A673 (cell line): Measurements from ENCODE around the gene SRRM3. TPM values are rescaled to one million over a fixed set of nuclear protein-coding genes. Genes with fewer than 3 reads are reported as not detected.
"Not testable (repeated sequence)": the region's sequence is repeated elsewhere in the genome, so short reads cannot be mapped to it uniquely, and the experiment has no call there.

Experiments
- BruUV-seq: library from RNA; stranded (reverse); fragments of 400-500 nt; replicated peaks from 2 replicates; lab custom pipeline; 2021; lab: Mats Ljungman, UMichigan
- CTCF ChIA-PET: fragments of 300-600 bp; sonication (Branson Sonifier 250); formaldehyde crosslinking; loops from one replicate; lab custom pipeline; 2022; ENCODE audit warnings: antibody characterized with exemption; lab: Charles Lee
- POLR2A ChIA-PET: fragments of 300-600 bp; sonication (Branson Sonifier 250); formaldehyde crosslinking; loops from one replicate; lab custom pipeline; 2022; ENCODE audit warnings: antibody characterized with exemption; ENCODE audit not compliant: low non-redundant PET; lab: Charles Lee
- DNase-seq: peaks from one replicate; pipeline ENCODE4 v3.0.0-alpha.2; 2015; ENCODE audit warnings: low spot score
- H3K27ac ChIP-seq: fragments of 200-600 bp; sonication (generic); 2 replicates; pipeline ENCODE4 v1.5.1; 2016; ENCODE audit warnings: mixed run types, low read depth, mild to moderate bottlenecking, mixed read lengths, antibody characterized with exemption, low read length; ENCODE audit not compliant: poor library complexity, severe bottlenecking
- H3K27me3 ChIP-seq: fragments of 200-600 bp; sonication (generic); replicated peaks from 2 replicates; pipeline ENCODE4 v1.6.1; 2017; ENCODE audit warnings: mixed run types, low read depth, mild to moderate bottlenecking, mixed read lengths, antibody characterized with exemption, low read length; ENCODE audit not compliant: insufficient read depth, poor library complexity
- H3K36me3 ChIP-seq: fragments of 200-600 bp; sonication (generic); 2 replicates; pipeline ENCODE4 v1.6.1; 2016; ENCODE audit warnings: mixed run types, mild to moderate bottlenecking, mixed read lengths, antibody characterized with exemption, low read length; ENCODE audit not compliant: insufficient read depth, poor library complexity, severe bottlenecking
- H3K4me1 ChIP-seq: fragments of 200-600 bp; sonication (generic); 2 replicates; pipeline ENCODE4 v1.6.1; 2017; ENCODE audit warnings: mixed run types, mild to moderate bottlenecking, mixed read lengths, antibody characterized with exemption, low read length; ENCODE audit not compliant: insufficient read depth, poor library complexity, severe bottlenecking
- H3K4me3 ChIP-seq: fragments of 200-600 bp; sonication (generic); 2 replicates; pipeline ENCODE4 v1.5.1; 2016; ENCODE audit warnings: low read depth, mixed run types, mild to moderate bottlenecking, mixed read lengths, low read length; ENCODE audit not compliant: poor library complexity, severe bottlenecking
- H3K9me3 ChIP-seq: fragments of 200-600 bp; sonication (generic); 2 replicates; pipeline ENCODE4 v1.6.1; 2016; ENCODE audit warnings: mixed run types, low read depth, mild to moderate bottlenecking, mixed read lengths, antibody characterized with exemption, low read length; ENCODE audit not compliant: poor library complexity, severe bottlenecking
- CTCF ChIP-seq: fragments of 300-800, 200-600 bp; sonication (generic); conservative IDR thresholded peaks from 2 replicates; pipeline ENCODE4 v1.5.1; 2017; ENCODE audit warnings: low read depth, mild to moderate bottlenecking, antibody characterized with exemption, low read length, moderate library complexity, mixed read lengths
- EZH2 ChIP-seq: fragments of 200-600 bp; sonication (generic); IDR thresholded peaks from 2 replicates; pipeline ENCODE4 v1.6.1; 2017; ENCODE audit warnings: borderline replicate concordance, low read depth, mild to moderate bottlenecking, mixed read lengths, antibody characterized with exemption, low read length; ENCODE audit not compliant: poor library complexity, severe bottlenecking
- intact Hi-C: fragments of 100-400 bp; cut with micrococcal nuclease; formaldehyde crosslinking; loops from one replicate; pipeline ENCODE4 v1.10.0; 2022; ENCODE audit not compliant: unreplicated experiment
- total RNA-seq: library from RNA; stranded (reverse); gene quantifications from 2 replicates; pipeline ENCODE4 v1.2.3, GENCODE V29; 2021

Gene SRRM3
- total RNA-seq, 1 experiment from 2014 or later, result 1.8 TPM

- POLR2A ChIA-PET, result no interaction called here
- intact Hi-C loops, result no loop called here
- CTCF ChIA-PET, result no interaction called here
- no peak overlapping the region for H3K4me3 ChIP-seq
- no peaks in the 10 kb centered on the region for H3K36me3 ChIP-seq
- peaks cover 3% of the 10 kb centered on the region for H3K4me1 ChIP-seq
- no peak for DNase-seq
- no peak overlapping the region for H3K27ac ChIP-seq
- no TSS peak for BruUV-seq
- TF ChIP-seq CTCF, result no peak
- no peaks in the 10 kb centered on the region for H3K27me3 ChIP-seq
- no peaks in the 10 kb centered on the region for H3K9me3 ChIP-seq
Measured at GRCh38 chr7:76173566-76174205, 28.0 kb upstream of the SRRM3 start.

- H3K4me3 ChIP-seq, POLR2A ChIA-PET, H3K27me3 ChIP-seq, BruUV-seq, intact Hi-C loops, DNase-seq, H3K9me3 ChIP-seq, H3K36me3 ChIP-seq, H3K4me1 ChIP-seq, H3K27ac ChIP-seq: not testable (repeated sequence)
- CTCF ChIA-PET, result interaction anchor here (0.5 kb wide), 1 partner anchor 11 kb away, joined by 3 read pairs; no protein-coding TSS in a partner anchor
Measured at GRCh38 chr7:76176951-76177350, 24.7 kb upstream of the SRRM3 start.

- Histone ChIP-seq H3K27ac (no peak overlapping the region), H3K27me3 (no peaks in the 10 kb centered on the region), H3K36me3 (no peaks in the 10 kb centered on the region), H3K4me3 (no peak overlapping the region), H3K4me1 (peaks cover 3% of the 10 kb centered on the region), H3K9me3 (no peaks in the 10 kb centered on the region)
- intact Hi-C loops, result no loop called here
- TF ChIP-seq CTCF (no peak), EZH2 (no peak)
- POLR2A ChIA-PET, result no interaction called here
- no TSS peak for BruUV-seq
- DNase-seq, result no peak
- CTCF ChIA-PET, result interaction anchor here (2.2 kb wide), 1 partner anchor 134 kb away, joined by 15 read pairs; no protein-coding TSS in a partner anchor
Measured at GRCh38 chr7:76179686-76180085, 22.0 kb upstream of the SRRM3 start.
